ENCODE data around the gene SLC19A2. TPM values are rescaled to one million over a fixed set of nuclear protein-coding genes. Genes with fewer than 3 reads are reported as not detected.
"Not testable (repeated sequence)": the region's sequence is repeated elsewhere in the genome, so short reads cannot be mapped to it uniquely, and the experiment has no call there.

The SLC19A2 gene
- total RNA-seq, 3 donors from 2014 or later, result 9.1 to 13.5 (median 12.0) TPM

DNA sequence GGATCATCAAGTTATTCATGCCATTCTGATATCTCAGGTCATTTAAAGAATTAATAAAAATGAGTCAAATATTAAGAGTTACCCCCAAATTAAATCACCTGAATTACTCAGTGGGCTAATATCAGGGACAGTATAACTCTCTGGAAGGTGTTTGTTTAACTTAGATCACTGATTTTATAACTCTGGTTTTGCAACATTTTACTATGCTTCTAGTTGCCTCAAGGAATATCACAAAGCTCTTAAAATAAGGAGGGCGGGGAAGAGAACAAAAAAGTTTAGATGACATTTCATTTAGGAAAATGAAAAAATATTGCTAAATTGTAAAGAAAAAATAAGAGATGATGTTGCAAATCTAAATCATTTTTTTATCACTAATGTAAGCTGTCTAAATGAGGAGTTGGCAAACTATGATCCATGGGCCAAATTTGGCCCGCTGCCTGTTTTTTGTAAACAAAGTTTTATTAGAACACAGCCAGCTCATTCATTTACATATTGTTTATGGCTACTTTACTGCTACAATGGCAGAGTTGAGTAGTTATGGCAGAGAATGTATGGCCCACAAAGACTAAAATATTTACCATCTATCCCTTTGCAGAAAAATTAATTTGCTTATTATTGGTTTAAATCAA, 31.9 kb upstream of the SLC19A2 start:
- Mint-ChIP-seq H3K9me3 (no peaks in the 10 kb centered on the region), H3K36me3 (ENCODE audit: insufficient read depth) (peaks cover 67% of the 10 kb centered on the region), H3K4me3 (no peak overlapping the region), H3K27me3 (ENCODE audit: low read depth) (no peaks in the 10 kb centered on the region), H3K4me1 (ENCODE audit: low read depth) (no peaks in the 10 kb centered on the region)
- no peak for ATAC-seq
- no peak for DNase-seq

DNA sequence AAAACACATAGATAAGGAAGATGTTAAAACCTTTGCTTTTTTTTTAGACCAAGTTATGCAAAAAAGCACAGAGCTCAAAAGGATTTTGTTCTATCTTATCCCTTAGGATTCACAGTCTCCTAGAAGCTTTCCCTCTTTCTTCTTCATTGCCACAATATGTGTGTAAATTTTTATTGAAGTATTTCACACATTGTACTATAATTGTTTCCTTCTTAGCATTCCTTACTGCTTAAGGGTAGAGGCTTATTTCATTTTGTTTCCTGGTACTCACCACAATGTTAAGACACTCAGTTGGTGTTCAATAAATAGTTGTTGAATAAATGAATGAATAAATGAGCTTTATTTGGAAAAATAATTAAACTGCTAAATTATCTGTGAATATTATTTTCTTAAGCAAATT, 29.9 kb upstream of the SLC19A2 start:
- H3K9me3 Mint-ChIP-seq, result no peaks in the 10 kb centered on the region
- no peak for ATAC-seq
- DNase-seq, result no peak
- no peak overlapping the region for H3K4me3 Mint-ChIP-seq
- H3K4me1 Mint-ChIP-seq (ENCODE audit: low read depth), result peaks cover 5% of the 10 kb centered on the region
- H3K27me3 Mint-ChIP-seq (ENCODE audit: low read depth), result no peaks in the 10 kb centered on the region
- peaks cover 63% of the 10 kb centered on the region for H3K36me3 Mint-ChIP-seq (ENCODE audit: insufficient read depth)

DNA sequence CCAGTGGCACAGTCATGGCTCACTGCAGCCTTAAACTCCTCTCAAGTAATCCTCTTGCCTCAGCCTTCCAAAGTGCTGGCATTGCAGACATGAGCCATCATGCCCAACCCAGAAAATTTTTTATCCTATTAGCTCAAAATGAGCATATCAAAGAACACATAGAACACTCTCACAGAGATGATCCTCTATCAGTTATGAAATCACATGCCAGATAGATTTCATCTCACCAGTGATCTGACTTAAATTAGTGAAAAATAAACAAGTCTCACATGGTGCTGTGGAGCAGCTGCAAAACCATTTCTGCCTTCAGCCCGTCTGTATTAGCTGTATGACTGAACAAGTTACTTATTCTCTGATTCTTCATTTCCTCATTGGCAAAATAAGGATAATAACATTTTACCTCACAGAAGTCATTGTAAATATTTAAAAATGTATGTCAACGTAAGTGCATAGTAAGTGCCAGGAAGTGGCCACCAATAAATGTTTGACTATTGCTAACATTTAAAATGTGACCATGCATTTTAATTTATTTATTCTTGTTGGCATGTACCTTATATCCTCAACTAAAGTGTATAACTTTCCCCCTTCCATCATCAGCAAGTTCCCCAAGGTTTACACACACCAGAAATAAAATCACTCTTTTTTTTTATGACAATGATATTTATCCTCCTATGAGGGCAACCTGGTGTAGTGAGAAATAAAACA, 29.0 kb upstream of the SLC19A2 start:
- no peaks in the 10 kb centered on the region for H3K9me3 Mint-ChIP-seq
- DNase-seq, result no peak
- H3K27me3 Mint-ChIP-seq (ENCODE audit: low read depth), result no peaks in the 10 kb centered on the region
- peaks cover 56% of the 10 kb centered on the region for H3K36me3 Mint-ChIP-seq (ENCODE audit: insufficient read depth)
- no peak for ATAC-seq
- no peak overlapping the region for H3K4me3 Mint-ChIP-seq
- peaks cover 6% of the 10 kb centered on the region for H3K4me1 Mint-ChIP-seq (ENCODE audit: low read depth)

DNA sequence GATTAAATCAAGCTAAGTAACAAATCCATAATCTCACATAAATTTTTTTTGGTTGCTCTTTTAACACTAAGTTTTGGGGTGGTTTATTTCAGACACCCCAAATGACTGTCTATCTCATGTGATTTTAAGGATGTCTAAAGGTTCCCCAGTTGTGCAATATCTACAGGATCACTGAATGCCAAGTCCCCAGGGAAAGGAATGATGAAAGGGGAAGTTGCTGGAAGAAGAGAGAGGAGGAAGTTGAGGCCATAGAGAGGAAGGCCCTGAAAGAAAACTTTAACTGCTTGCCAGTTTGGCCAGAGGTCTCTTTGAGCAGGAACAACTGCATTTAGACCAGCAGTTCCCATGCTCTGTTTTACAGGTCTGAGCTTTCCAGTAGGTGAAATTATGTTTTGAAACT, 27.5 kb upstream of the SLC19A2 start:
- peaks cover 17% of the 10 kb centered on the region for H3K4me1 Mint-ChIP-seq (ENCODE audit: low read depth)
- peaks cover 45% of the 10 kb centered on the region for H3K36me3 Mint-ChIP-seq (ENCODE audit: insufficient read depth)
- no peaks in the 10 kb centered on the region for H3K27me3 Mint-ChIP-seq (ENCODE audit: low read depth)
- no peak overlapping the region for H3K4me3 Mint-ChIP-seq
- no peaks in the 10 kb centered on the region for H3K9me3 Mint-ChIP-seq
- no peak for ATAC-seq
- DNase-seq, result no peak

DNA sequence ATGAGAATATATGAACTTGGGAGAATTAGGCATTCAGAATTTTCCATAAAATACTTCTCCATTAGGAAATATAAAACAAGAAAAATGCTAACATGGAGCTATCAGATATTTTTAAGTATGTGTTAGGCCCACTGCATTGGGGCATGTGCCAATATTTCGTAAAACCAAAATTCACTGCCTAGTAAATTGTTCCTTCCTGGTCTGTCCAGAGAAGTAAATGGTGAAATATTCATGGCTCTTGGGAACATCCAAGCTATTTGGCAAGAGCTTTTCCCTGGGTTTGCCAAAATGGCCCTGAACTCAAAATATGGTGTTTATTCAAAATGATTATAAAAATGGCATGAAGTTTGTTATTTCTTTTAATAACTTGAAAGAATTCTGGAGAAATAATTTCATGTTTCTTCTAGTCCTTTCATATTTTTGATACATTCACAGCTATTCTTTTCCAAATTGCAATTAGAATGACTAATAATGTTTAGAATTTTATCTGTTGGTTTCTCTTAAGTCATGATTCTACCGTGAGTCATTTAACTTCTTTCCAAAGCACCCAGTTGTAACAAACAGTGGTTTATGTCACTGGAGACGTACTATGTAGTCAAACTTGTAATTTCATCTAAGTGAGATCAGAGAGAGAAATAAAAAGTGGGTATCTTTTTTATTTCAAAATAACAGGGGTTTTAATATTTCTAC, 25.7 kb upstream of the SLC19A2 start:
- ATAC-seq (peak; percentile 75 to 78), DNase-seq (no peak)
- H3K4me1 Mint-ChIP-seq (ENCODE audit: low read depth), result peaks cover 20% of the 10 kb centered on the region
- no peak overlapping the region for H3K4me3 Mint-ChIP-seq
- no peaks in the 10 kb centered on the region for H3K9me3 Mint-ChIP-seq
- peaks cover 31% of the 10 kb centered on the region for H3K36me3 Mint-ChIP-seq (ENCODE audit: insufficient read depth)
- H3K27me3 Mint-ChIP-seq (ENCODE audit: low read depth), result no peaks in the 10 kb centered on the region

DNA sequence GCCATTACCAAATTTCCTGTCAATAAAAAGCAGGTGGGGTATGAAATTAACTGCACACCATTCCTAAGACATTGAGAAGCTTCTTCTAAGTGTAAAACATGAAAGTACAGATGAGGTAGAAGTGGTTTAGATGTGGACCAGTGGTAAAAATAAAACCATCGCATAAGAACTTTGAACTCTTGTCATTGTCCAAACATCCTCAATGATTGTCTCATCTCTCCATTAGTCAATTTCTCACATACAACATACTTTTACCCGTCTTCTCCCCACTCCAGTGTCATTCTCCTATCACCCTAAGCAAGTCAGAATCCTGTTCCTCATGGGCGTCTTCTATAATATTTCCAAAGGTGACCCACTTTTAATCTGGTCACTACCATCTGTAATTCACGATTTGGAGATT, 24.3 kb upstream of the SLC19A2 start:
- ATAC-seq (no peak), DNase-seq (no peak)
- Mint-ChIP-seq H3K4me1 (ENCODE audit: low read depth) (peaks cover 20% of the 10 kb centered on the region), H3K4me3 (no peak overlapping the region), H3K36me3 (ENCODE audit: insufficient read depth) (peaks cover 23% of the 10 kb centered on the region), H3K9me3 (no peaks in the 10 kb centered on the region), H3K27me3 (ENCODE audit: low read depth) (no peaks in the 10 kb centered on the region)

DNA sequence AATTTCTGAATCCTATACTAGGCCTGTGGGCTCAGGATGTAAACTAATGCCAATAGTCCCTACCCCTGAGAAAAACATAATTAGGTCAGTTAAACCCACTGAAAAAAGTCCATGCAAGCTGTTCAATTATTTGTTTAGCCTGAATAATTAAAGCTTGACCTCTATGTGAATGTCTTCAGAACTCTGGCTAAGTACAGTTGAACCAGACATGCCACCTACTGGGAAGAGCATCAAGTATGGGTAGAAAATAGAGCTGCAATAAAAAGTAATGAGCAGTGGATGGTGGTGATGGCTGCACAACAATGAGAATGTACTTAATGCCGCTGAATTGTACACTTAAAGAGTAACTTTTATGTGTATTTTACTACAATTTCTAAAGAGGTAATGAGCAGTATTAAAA, 23.6 kb upstream of the SLC19A2 start:
- no peaks in the 10 kb centered on the region for H3K27me3 Mint-ChIP-seq (ENCODE audit: low read depth)
- H3K4me3 Mint-ChIP-seq, result no peak overlapping the region
- H3K4me1 Mint-ChIP-seq (ENCODE audit: low read depth), result peaks cover 20% of the 10 kb centered on the region
- ATAC-seq, result no peak
- no peaks in the 10 kb centered on the region for H3K9me3 Mint-ChIP-seq
- peaks cover 16% of the 10 kb centered on the region for H3K36me3 Mint-ChIP-seq (ENCODE audit: insufficient read depth)
- no peak for DNase-seq

DNA sequence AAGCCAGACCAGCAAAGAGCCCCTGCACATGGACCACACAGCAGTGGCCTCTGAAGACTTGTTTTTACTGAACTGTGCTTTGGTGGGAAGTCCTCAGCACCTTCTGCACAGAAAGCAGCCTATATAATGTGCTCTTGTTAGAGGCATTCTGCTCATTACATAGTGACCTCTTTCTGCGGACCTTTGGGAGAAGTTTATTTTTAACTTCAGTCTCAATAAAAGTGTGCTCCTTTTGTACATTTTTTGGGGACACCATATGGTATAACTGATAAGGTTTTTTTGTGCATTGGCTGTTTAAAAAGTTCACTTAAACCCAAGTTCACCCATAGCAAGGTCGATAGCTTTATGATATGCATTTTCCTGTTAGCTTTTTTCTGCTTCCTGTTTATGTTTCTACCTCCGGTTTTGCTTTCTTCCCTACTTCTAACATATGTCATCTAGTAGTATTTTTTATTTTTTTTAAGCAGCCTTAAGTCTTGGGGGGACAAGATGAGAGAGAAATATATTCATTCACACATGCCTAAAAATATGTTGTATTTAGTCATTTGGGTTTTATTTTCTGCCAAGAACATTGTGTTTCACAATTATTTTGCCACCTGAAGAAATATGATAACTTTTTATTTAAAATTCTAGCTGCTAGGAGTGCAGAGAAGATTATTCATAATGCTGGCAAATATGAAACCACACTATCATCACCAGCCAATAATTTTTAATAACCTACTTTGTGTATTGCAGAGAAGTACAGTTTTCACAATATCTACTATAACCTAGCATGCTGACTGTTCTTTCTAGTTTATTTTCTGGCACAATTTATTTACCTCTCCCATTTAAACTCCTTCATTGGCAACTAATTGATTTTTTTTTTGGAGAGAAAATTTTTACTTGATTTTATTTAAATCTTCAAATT, 22.9 kb upstream of the SLC19A2 start:
- Mint-ChIP-seq H3K4me3 (no peak overlapping the region), H3K36me3 (ENCODE audit: insufficient read depth) (peaks cover 14% of the 10 kb centered on the region), H3K9me3 (no peaks in the 10 kb centered on the region), H3K27me3 (ENCODE audit: low read depth) (no peaks in the 10 kb centered on the region), H3K4me1 (ENCODE audit: low read depth) (peaks cover 20% of the 10 kb centered on the region)
- DNase-seq (no peak), ATAC-seq (no peak)

DNA sequence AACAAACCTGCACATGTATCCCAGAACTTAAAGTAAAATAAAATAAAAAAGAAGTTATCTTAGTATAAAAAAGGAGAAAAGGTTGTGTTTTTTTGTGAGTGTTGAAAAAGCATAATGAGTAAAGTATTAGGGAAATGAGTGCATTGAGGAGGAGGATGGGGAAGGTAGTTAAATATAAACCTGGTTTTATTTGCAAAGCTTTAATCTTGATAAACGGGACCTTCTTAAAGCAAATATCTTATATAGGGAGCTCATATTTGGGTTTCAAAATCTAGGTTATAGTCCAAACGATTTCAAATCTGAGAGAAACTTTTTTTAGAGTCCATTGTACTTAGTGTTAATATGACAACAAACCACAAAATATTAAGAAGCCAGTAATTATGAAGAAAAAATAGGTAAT, 21.7 kb upstream of the SLC19A2 start:
- ATAC-seq, result no peak
- no peaks in the 10 kb centered on the region for H3K27me3 Mint-ChIP-seq (ENCODE audit: low read depth)
- H3K4me3 Mint-ChIP-seq, result no peak overlapping the region
- peaks cover 9% of the 10 kb centered on the region for H3K36me3 Mint-ChIP-seq (ENCODE audit: insufficient read depth)
- peaks cover 20% of the 10 kb centered on the region for H3K4me1 Mint-ChIP-seq (ENCODE audit: low read depth)
- no peaks in the 10 kb centered on the region for H3K9me3 Mint-ChIP-seq
- DNase-seq, result no peak

DNA sequence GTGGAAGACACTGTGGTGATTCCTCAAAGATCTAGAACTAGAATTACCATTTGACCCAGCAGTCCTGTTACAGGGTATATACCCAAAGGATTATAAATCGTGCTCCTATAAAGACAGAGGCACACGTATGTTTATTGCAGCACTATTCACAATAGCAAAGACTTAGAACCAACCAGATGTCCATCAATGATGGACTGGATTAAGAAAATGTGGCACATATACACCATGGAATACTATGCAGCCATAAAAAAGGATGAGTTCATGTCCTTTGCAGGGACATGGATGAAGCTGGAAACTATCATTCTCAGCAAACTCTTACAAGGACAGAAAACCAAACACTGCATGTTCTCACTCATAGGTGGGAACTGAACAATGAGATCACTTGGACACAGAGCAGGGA, 17.9 kb upstream of the SLC19A2 start:
- H3K9me3 Mint-ChIP-seq; H3K4me1 Mint-ChIP-seq (ENCODE audit: low read depth); H3K27me3 Mint-ChIP-seq (ENCODE audit: low read depth); H3K4me3 Mint-ChIP-seq; H3K36me3 Mint-ChIP-seq (ENCODE audit: insufficient read depth); ATAC-seq; DNase-seq: not testable (repeated sequence)

DNA sequence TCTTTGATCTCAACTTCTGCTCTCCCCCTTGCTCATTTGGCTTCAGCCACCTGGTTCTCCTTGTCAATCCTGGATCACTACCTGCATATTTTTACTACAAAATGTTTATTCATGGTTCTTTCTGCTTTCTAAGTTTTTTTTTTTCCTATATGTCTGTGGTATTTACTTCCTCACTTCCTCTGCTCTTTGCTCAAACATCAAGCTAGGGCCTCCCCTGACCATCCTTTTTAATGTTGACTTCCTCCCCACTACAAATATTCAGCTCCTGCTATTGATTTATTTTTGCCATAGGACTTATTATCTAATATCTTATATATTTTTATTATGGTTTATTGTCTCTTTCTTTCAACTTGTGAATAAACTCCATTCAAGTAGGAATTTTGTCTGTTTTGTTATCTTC, 14.1 kb upstream of the SLC19A2 start:
- H3K4me3 Mint-ChIP-seq, result no peak overlapping the region
- peaks cover 2% of the 10 kb centered on the region for H3K4me1 Mint-ChIP-seq (ENCODE audit: low read depth)
- DNase-seq (no peak), ATAC-seq (no peak)
- H3K36me3 Mint-ChIP-seq (ENCODE audit: insufficient read depth), result peaks cover 2% of the 10 kb centered on the region
- H3K9me3 Mint-ChIP-seq, result peaks cover 5% of the 10 kb centered on the region
- no peaks in the 10 kb centered on the region for H3K27me3 Mint-ChIP-seq (ENCODE audit: low read depth)

DNA sequence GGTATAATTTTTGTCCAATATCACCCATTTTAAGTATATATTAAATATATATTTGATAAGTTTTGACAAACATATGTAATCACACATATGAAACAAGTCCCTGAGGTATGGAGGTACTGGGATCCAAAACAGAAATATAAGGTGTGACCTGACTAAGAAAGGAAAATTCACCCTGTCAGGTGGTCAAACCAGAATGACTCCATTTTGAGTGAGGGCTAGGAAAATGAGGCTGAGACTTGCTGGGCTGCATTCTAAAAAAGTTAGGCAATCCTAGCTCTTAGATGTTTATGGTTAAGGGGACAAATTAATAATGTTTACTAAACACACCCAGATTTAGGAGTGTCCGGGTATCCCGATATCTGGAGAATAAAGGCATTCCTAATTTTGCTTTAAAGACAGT, 11.6 kb upstream of the SLC19A2 start:
- H3K27me3 Mint-ChIP-seq (ENCODE audit: low read depth), result peaks cover 5% of the 10 kb centered on the region
- H3K36me3 Mint-ChIP-seq (ENCODE audit: insufficient read depth), result no peaks in the 10 kb centered on the region
- no peak overlapping the region for H3K4me3 Mint-ChIP-seq
- ATAC-seq, result no peak
- no peak for DNase-seq
- peaks cover 5% of the 10 kb centered on the region for H3K9me3 Mint-ChIP-seq
- H3K4me1 Mint-ChIP-seq (ENCODE audit: low read depth), result peaks cover 8% of the 10 kb centered on the region

DNA sequence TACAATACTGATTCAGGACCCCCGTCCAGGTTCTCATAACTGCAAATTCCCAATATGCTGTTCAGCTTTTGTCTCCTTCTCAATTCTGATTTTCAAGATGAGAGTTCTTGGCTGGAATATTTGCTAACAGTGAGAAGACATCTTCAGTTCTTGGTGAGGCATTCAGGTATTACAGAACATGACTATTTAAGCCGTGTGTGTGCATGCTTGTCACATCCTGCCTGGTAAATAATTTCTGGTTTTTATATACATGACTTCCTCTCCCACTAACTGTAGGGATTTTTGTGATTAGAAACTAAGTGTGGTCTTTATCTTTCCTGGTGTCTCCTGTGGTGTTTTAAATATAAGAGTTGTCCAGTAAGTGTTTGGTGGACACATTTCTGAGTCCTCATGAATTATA, 10.2 kb upstream of the SLC19A2 start:
- peaks cover 15% of the 10 kb centered on the region for H3K4me1 Mint-ChIP-seq (ENCODE audit: low read depth)
- DNase-seq (no peak), ATAC-seq (no peak)
- H3K36me3 Mint-ChIP-seq (ENCODE audit: insufficient read depth), result no peaks in the 10 kb centered on the region
- H3K4me3 Mint-ChIP-seq, result no peak overlapping the region
- H3K27me3 Mint-ChIP-seq (ENCODE audit: low read depth), result peaks cover 5% of the 10 kb centered on the region
- peaks cover 5% of the 10 kb centered on the region for H3K9me3 Mint-ChIP-seq

DNA sequence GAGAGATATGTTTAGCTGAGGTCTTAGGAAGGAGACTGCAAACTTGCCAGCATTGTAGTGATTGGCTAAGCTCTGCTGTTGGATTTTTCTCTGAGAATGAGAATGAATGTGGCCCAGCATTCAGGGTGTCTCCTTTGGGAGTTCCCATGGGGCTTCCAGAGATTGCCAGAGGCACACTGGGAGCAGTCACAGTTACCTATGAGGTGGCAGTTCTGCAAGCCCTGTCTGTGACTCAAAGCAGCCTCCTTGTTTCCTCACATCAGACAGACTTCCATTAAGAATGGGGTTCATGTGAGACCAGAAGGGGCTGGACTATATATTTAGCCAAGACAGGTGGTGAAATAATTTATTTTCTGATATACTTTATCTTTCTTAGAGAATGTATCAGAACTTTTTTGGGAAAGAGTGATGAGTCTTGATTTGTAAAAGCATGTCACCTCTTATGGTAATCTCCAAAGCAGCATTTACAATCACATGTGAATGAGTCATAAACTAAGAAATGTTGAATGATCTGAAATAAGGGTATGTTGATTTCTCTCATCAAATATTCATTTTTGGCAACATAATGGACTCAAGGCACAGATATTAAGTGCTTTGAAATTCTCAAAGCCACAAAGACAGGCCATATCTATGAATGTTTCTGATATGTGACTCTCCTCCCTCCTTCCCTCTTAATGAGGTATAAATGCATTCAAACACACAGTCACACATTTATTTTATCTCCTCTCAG, 9.5 kb upstream of the SLC19A2 start:
- DNase-seq (no peak), ATAC-seq (no peak)
- peaks cover 15% of the 10 kb centered on the region for H3K4me1 Mint-ChIP-seq (ENCODE audit: low read depth)
- H3K36me3 Mint-ChIP-seq (ENCODE audit: insufficient read depth), result no peaks in the 10 kb centered on the region
- H3K27me3 Mint-ChIP-seq (ENCODE audit: low read depth), result peaks cover 5% of the 10 kb centered on the region
- H3K4me3 Mint-ChIP-seq, result no peak overlapping the region
- peaks cover 5% of the 10 kb centered on the region for H3K9me3 Mint-ChIP-seq
